Endothelial cell of hepatic sinusoid (primary cell): Measurements from ENCODE around the gene CENPC.
"Not testable (repeated sequence)": the region's sequence is repeated elsewhere in the genome, so short reads cannot be mapped to it uniquely, and the experiment has no call there.

ENCODE experiments used
- in situ Hi-C: cut with HindIII; loops from 2 replicates; pipeline ENCODE4 v1.10.0; 2017; ENCODE audit warnings: low sequenced_read_pairs

CENPC gene

GRCh38 chr4:67545199-67546003 is at the start of gene CENPC:
Gene CENPC, minus strand, starts transcription at chr4:67545503. Its CDS starts 148 bp downstream, at chr4:67545355.
- in situ Hi-C loops, result no loop called here

- in situ Hi-C loops, result no loop called here
Observed at GRCh38 chr4:67593741-67594175, 48.5 kb upstream of the CENPC start.

- in situ Hi-C loops, result no loop called here
Observed at GRCh38 chr4:67587156-67587555, 41.9 kb upstream of the CENPC start.

GRCh38 chr4:67584496-67584895 is 39.2 kb upstream of the CENPC start:
- in situ Hi-C loops, result no loop called here

GRCh38 chr4:67581913-67582312 is 36.6 kb upstream of the CENPC start:
- in situ Hi-C loops, result no loop called here

- in situ Hi-C loops, result no loop called here
Observed at GRCh38 chr4:67581208-67581857, 36.0 kb upstream of the CENPC start.

- in situ Hi-C loops, result no loop called here
Observed at GRCh38 chr4:67580577-67580976, 35.3 kb upstream of the CENPC start.

- in situ Hi-C loops, result no loop called here
Observed at GRCh38 chr4:67576538-67576937, 31.2 kb upstream of the CENPC start.

- in situ Hi-C loops, result no loop called here
Observed at GRCh38 chr4:67576059-67576466, 30.8 kb upstream of the CENPC start.

GRCh38 chr4:67575232-67576058 is 30.1 kb upstream of the CENPC start:
- in situ Hi-C loops, result no loop called here

GRCh38 chr4:67573193-67573592 is 27.9 kb upstream of the CENPC start:
- in situ Hi-C loops, result no loop called here

GRCh38 chr4:67571975-67572374 is 26.7 kb upstream of the CENPC start:
- in situ Hi-C loops, result no loop called here

GRCh38 chr4:67570537-67570936 is 25.2 kb upstream of the CENPC start:
- in situ Hi-C loops, result no loop called here

GRCh38 chr4:67568820-67569219 is 23.5 kb upstream of the CENPC start:
- in situ Hi-C loops, result no loop called here

GRCh38 chr4:67566335-67566734 is 21.0 kb upstream of the CENPC start:
- in situ Hi-C loops, result no loop called here

GRCh38 chr4:67565284-67565683 is 20.0 kb upstream of the CENPC start:
- in situ Hi-C loops, result no loop called here

- in situ Hi-C loops, result no loop called here
Observed at GRCh38 chr4:67558493-67558892, 13.2 kb upstream of the CENPC start, which contains the start of gene STAP1. Gene STAP1, plus strand, starts transcription at chr4:67558727. Its CDS starts 83 bp downstream, at chr4:67558810.

GRCh38 chr4:67556436-67556835 is 11.1 kb upstream of the CENPC start:
- in situ Hi-C loops, result no loop called here

GRCh38 chr4:67555447-67555846 is 10.1 kb upstream of the CENPC start:
- in situ Hi-C loops, result no loop called here

GRCh38 chr4:67554096-67554495 is 8.8 kb upstream of the CENPC start:
- in situ Hi-C loops, result no loop called here

- in situ Hi-C loops, result not testable (repeated sequence)
Observed at GRCh38 chr4:67552146-67552792, 7.0 kb upstream of the CENPC start.
